ENCODE data around the gene AKAP7. TPM values are rescaled to one million over a fixed set of nuclear protein-coding genes. Genes with fewer than 3 reads are reported as not detected.

Gene AKAP7
- polyA plus RNA-seq, 1 experiment = 0.63 TPM

DNA sequence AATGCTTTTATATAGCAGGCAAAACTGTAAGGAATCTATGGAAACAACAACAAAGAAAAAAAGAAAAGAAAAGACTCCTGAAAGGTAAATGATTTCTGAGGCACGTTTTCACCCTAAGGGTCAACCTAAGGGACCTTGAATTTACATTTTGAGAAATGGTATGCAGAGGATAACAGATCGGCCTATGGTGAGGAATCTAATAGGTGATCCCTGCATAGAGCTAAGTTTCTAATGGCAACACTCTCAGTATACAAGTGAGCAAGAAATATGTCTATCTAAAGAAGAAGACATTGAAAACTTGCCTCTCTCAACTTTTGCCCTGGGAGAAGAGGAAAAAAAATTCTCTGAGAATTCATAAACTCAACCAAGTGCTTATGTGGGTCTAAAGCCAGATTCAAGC lies 18.9 kb upstream of the AKAP7 start:
- Histone ChIP-seq H3K36me3 (ENCODE audit: control insufficient read depth, insufficient read depth, low read length) (no peaks in the 10 kb centered on the region), H3K27me3 (ENCODE audit: control insufficient read depth, insufficient read depth, low read length) (no peaks in the 10 kb centered on the region), H3K4me3 (ENCODE audit: low read depth, low read length) (no peak overlapping the region)
- CTCF ChIA-PET = interaction anchor here (0.7 to 8.5 kb wide), 7 partner anchors 16 to 232 kb away, joined by 3 to 160 read pairs (median 3); no protein-coding TSS in a partner anchor
- POLR2A ChIA-PET = no interaction called here
- no peak for TF ChIP-seq CTCF (IDR thresholded peaks at IDR 0.05; ENCODE audit: insufficient read depth, low read depth, low read length)
- DNase-seq (ENCODE audit: low read depth) = no peak

DNA sequence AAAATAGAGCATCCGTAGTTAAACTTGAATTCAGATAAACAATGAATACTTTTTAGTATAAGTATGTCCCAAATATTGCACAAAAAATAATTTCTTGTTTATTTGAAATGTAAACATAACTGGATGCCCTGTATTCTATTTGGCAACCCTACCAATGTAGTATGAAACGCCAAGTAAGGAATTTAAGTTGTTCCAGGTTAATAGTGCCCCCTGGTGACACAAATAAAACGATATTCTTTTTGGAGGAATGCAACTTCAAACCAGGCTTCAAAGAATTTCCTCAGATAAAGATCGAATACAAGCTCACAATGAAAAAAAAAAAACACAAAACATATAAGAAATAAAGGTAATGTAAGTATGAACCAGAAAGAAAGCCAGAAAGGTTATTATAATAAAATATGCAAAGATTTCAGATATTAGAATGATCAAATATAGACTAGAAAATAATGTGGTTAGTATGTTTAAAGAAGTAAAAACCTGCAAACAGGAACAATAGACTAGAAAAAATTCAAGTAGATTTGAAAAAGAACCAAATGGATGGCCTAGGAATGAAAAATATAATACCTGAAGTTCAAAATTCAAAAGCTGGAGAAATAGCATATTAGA lies 18.4 kb upstream of the AKAP7 start:
- no peaks in the 10 kb centered on the region for H3K36me3 ChIP-seq (ENCODE audit: control insufficient read depth, insufficient read depth, low read length)
- POLR2A ChIA-PET = interaction anchor here (0.6 kb wide), 1 partner anchor 194 kb away, joined by 3 read pairs; no protein-coding TSS in a partner anchor

GRCh38 chr6:131117878-131118277 lies 17.4 kb upstream of the AKAP7 start:
- ChIA-PET POLR2A (no interaction called here), CTCF (interaction anchor here (0.9 to 8.5 kb wide), 8 partner anchors 11 to 274 kb away, joined by 3 to 160 read pairs (median 3); no protein-coding TSS in a partner anchor)
- Histone ChIP-seq H3K36me3 (ENCODE audit: control insufficient read depth, insufficient read depth, low read length) (no peaks in the 10 kb centered on the region), H3K4me3 (ENCODE audit: low read depth, low read length) (no peak overlapping the region), H3K27me3 (ENCODE audit: control insufficient read depth, insufficient read depth, low read length) (no peaks in the 10 kb centered on the region)
- no peak for TF ChIP-seq CTCF (IDR thresholded peaks at IDR 0.05; ENCODE audit: insufficient read depth, low read depth, low read length)
- DNase-seq (ENCODE audit: low read depth) = no peak

More for the DNA sequence above, 18.4 kb upstream of the AKAP7 start:
- no peak for DNase-seq (ENCODE audit: low read depth)
- peak; percentile 39 for TF ChIP-seq CTCF (IDR thresholded peaks at IDR 0.05; ENCODE audit: insufficient read depth, low read depth, low read length)
- no peaks in the 10 kb centered on the region for H3K27me3 ChIP-seq (ENCODE audit: control insufficient read depth, insufficient read depth, low read length)
- no peak overlapping the region for H3K4me3 ChIP-seq (ENCODE audit: low read depth, low read length)
- CTCF ChIA-PET = interaction anchor here (0.7 to 8.5 kb wide), 12 partner anchors 10 to 273 kb away, joined by 3 to 160 read pairs (median 3); no protein-coding TSS in a partner anchor

DNA sequence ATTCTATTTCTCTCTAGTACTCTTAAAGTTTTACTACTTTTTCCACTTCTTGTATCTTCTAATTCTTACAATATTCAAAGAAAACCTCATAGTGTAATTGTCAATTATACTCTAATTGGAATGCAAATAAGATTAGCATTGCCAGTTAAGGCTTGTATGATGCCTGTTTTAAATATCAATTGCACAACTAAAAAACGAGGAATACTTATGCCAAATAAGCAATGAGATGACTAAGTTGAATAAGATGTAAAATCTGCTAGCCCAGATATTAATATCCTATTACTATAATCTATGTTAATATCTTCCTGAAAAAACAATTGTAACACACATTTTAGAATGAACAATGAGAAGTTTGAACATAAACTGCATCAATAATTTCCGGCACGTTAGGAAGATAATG lies 13.3 kb upstream of the AKAP7 start:
- Histone ChIP-seq H3K27me3 (ENCODE audit: control insufficient read depth, insufficient read depth, low read length) (no peaks in the 10 kb centered on the region), H3K4me3 (ENCODE audit: low read depth, low read length) (no peak overlapping the region), H3K36me3 (ENCODE audit: control insufficient read depth, insufficient read depth, low read length) (no peaks in the 10 kb centered on the region)
- ChIA-PET POLR2A (no interaction called here), CTCF (interaction anchor here (8.5 kb wide), 1 partner anchor 237 kb away, joined by 160 read pairs; no protein-coding TSS in a partner anchor)
- TF ChIP-seq CTCF (IDR thresholded peaks at IDR 0.05; ENCODE audit: insufficient read depth, low read depth, low read length) = no peak
- DNase-seq (ENCODE audit: low read depth) = no peak

GRCh38 chr6:131122516-131122915 lies 12.8 kb upstream of the AKAP7 start:
- no peaks in the 10 kb centered on the region for H3K27me3 ChIP-seq (ENCODE audit: control insufficient read depth, insufficient read depth, low read length)
- ChIA-PET CTCF (no interaction called here), POLR2A (no interaction called here)
- no peaks in the 10 kb centered on the region for H3K36me3 ChIP-seq (ENCODE audit: control insufficient read depth, insufficient read depth, low read length)
- DNase-seq (ENCODE audit: low read depth) = no peak
- no peak for TF ChIP-seq CTCF (IDR thresholded peaks at IDR 0.05; ENCODE audit: insufficient read depth, low read depth, low read length)
- H3K4me3 ChIP-seq (ENCODE audit: low read depth, low read length) = no peak overlapping the region
